Activated naive CD4-positive, alpha-beta T cell treated with anti-CD3 and anti-CD28 coated beads, Interleukin-2, amount 50 U/mL, for 16 hours (primary cell): ENCODE data around the gene FTSJ3.

ENCODE experiments used
- DNase-seq: peaks from one replicate; pipeline ENCODE4 v3.0.0-alpha.2; 2020

The FTSJ3 gene

GRCh38 chr17:63783522-63783921 is 43.9 kb downstream of the FTSJ3 start:
- DNase-seq = no peak

GRCh38 chr17:63780928-63781327 is 46.5 kb downstream of the FTSJ3 start:
- no peak for DNase-seq

- DNase-seq = no peak
Observed at GRCh38 chr17:63780507-63780906, 47.0 kb downstream of the FTSJ3 start.

GRCh38 chr17:63775420-63775819 is 52.0 kb downstream of the FTSJ3 start:
- DNase-seq = no peak

- no peak for DNase-seq
Observed at GRCh38 chr17:63774969-63775265, 52.5 kb downstream of the FTSJ3 start.

- DNase-seq = peak; percentile 90
Observed at GRCh38 chr17:63774141-63774968, 53.1 kb downstream of the FTSJ3 start, which contains the start of gene DDX42. DDX42 (plus strand) TSS chr17:63774170; CDS start chr17:63787050, 12,880 bp downstream.

GRCh38 chr17:63773272-63774140 is 54.0 kb downstream of the FTSJ3 start, which contains the start of gene CCDC47:
CCDC47 (minus strand) TSS chr17:63773597; CDS start chr17:63766175, 7,422 bp downstream.
- DNase-seq = peak; percentile 98

GRCh38 chr17:63772801-63773271 is 54.6 kb downstream of the FTSJ3 start:
- DNase-seq = no peak
